Limb (tissue), 2 donors: ENCODE measurements around the gene KCNK13.
"Not testable (repeated sequence)": the region's sequence is repeated elsewhere in the genome, so short reads cannot be mapped to it uniquely, and the experiment has no call there.

Experiments
- DNase-seq, 2 donors: peaks; one replicate each; pipeline ENCODE4 v3.0.0-alpha.2; 2016; ENCODE audit errors: extremely low spot score in 2 of 2

The KCNK13 gene

GRCh38 chr14:90061685-90062126 is at the start of gene KCNK13:
TSS of gene KCNK13 (plus strand) at chr14:90061994. CDS start at chr14:90062206, 212 bp downstream.
- peak in 1 of 2 donors; percentile 55 for DNase-seq

GRCh38 chr14:90017371-90017770 is 44.4 kb upstream of the KCNK13 start:
- DNase-seq = no peak

GRCh38 chr14:90019824-90020523 is 41.8 kb upstream of the KCNK13 start:
- no peak for DNase-seq

- DNase-seq = no peak
These were observed 38.5 kb upstream of the KCNK13 start for GRCh38 chr14:90023176-90023896.

- DNase-seq = no peak
These were observed 36.9 kb upstream of the KCNK13 start for GRCh38 chr14:90024910-90025309.

- DNase-seq = not testable (repeated sequence)
These were observed 35.2 kb upstream of the KCNK13 start for GRCh38 chr14:90026608-90027007.

- DNase-seq = no peak
These were observed 34.0 kb upstream of the KCNK13 start for GRCh38 chr14:90027842-90028241.

- DNase-seq = no peak
These were observed 27.6 kb upstream of the KCNK13 start for GRCh38 chr14:90034156-90034555.

- DNase-seq = no peak
These were observed 26.8 kb upstream of the KCNK13 start for GRCh38 chr14:90034835-90035525.

- no peak for DNase-seq
These were observed 22.4 kb upstream of the KCNK13 start for GRCh38 chr14:90039253-90040010.

- DNase-seq = no peak
These were observed 21.4 kb upstream of the KCNK13 start for GRCh38 chr14:90040411-90040810.

GRCh38 chr14:90042496-90043252 is 19.1 kb upstream of the KCNK13 start:
- DNase-seq = no peak

- DNase-seq = no peak
These were observed 16.2 kb upstream of the KCNK13 start for GRCh38 chr14:90045616-90046015.

- no peak for DNase-seq
These were observed 12.4 kb upstream of the KCNK13 start for GRCh38 chr14:90049390-90049789.

GRCh38 chr14:90050271-90050670 is 11.5 kb upstream of the KCNK13 start:
- no peak for DNase-seq

GRCh38 chr14:90053044-90053443 is 8.8 kb upstream of the KCNK13 start:
- DNase-seq = no peak

GRCh38 chr14:90054803-90055202 is 7.0 kb upstream of the KCNK13 start:
- DNase-seq = no peak

- no peak for DNase-seq
These were observed 5.0 kb upstream of the KCNK13 start for GRCh38 chr14:90056826-90057225.

- no peak for DNase-seq
These were observed 2.8 kb upstream of the KCNK13 start for GRCh38 chr14:90058876-90059458.

GRCh38 chr14:90060312-90060964 is 1.4 kb upstream of the KCNK13 start:
- DNase-seq = peak; percentile 15 to 75
